Keratinocyte (primary cell): ENCODE data around the gene PNCK. TPM values are rescaled to one million over a fixed set of nuclear protein-coding genes. Genes with fewer than 3 reads are reported as not detected.
"Not testable (repeated sequence)": the region's sequence is repeated elsewhere in the genome, so short reads cannot be mapped to it uniquely, and the experiment has no call there.

ENCODE experiments used
- DNase-seq: peaks from one replicate; pipeline ENCODE4 v3.0.0-alpha.2; 2011; ENCODE audit warnings: low read depth, missing footprints, low spot score
- FAIRE-seq: peaks from 2 replicates; lab custom pipeline; 2011; peaks lifted over from hg19 to GRCh38; lab: Jason Lieb, UNC
- H2AFZ ChIP-seq: 2 replicates; pipeline ENCODE4 v1.6.0; 2012; ENCODE audit warnings: low read length, control low read depth, inconsistent platforms; ENCODE audit not compliant: control insufficient read depth
- H3K27ac ChIP-seq: 2 replicates; pipeline ENCODE4 v1.5.1; 2011; ENCODE audit warnings: low read length; ENCODE audit not compliant: control insufficient read depth, insufficient read depth
- H3K27me3 ChIP-seq: 3 replicates; pipeline ENCODE4 v1.6.0; 2011; ENCODE audit warnings: low read length; ENCODE audit not compliant: control insufficient read depth, insufficient read depth; ENCODE audit errors: extremely low read depth
- H3K36me3 ChIP-seq, 2 experiments: 2 replicates in 1 of 2; 3 replicates in 1 of 2; pipeline ENCODE4 v1.5.1; 2011; ENCODE audit warnings: low read length in 2 of 2, mild to moderate bottlenecking in 1 of 2; ENCODE audit not compliant: control insufficient read depth in 2 of 2, insufficient read depth in 2 of 2; ENCODE audit errors: extremely low read depth in 1 of 2
- H3K4me1 ChIP-seq: 3 replicates; pipeline ENCODE4 v1.5.1; 2011; ENCODE audit warnings: low read length; ENCODE audit not compliant: control insufficient read depth, insufficient read depth; ENCODE audit errors: extremely low read depth
- H3K4me2 ChIP-seq: 3 replicates; pipeline ENCODE4 v1.6.0; 2011; ENCODE audit warnings: low read depth, low read length; ENCODE audit not compliant: control insufficient read depth, insufficient read depth; ENCODE audit errors: extremely low read depth
- H3K4me3 ChIP-seq, 3 experiments: fragments of 200-600 bp in 1 of 3; sonication (generic) in 1 of 3; 2 replicates in 2 of 3; 3 replicates in 1 of 3; pipeline ENCODE4 v1.5.1; 2011 to 2016; ENCODE audit warnings: low read length in 3 of 3, mild to moderate bottlenecking in 3 of 3, control low read depth in 2 of 3, inconsistent platforms in 1 of 3, low read depth in 1 of 3, mixed read lengths in 1 of 3, mixed run types in 1 of 3, moderate library complexity in 1 of 3; ENCODE audit not compliant: control insufficient read depth in 2 of 3, insufficient read depth in 2 of 3; ENCODE audit errors: extremely low read depth in 1 of 3
- H3K79me2 ChIP-seq: 2 replicates; pipeline ENCODE4 v1.6.0; 2012; ENCODE audit warnings: low read length; ENCODE audit not compliant: control insufficient read depth, insufficient read depth
- H3K9ac ChIP-seq: 3 replicates; pipeline ENCODE4 v1.6.0; 2011; ENCODE audit warnings: low read length; ENCODE audit not compliant: control insufficient read depth, insufficient read depth; ENCODE audit errors: extremely low read depth
- H3K9me1 ChIP-seq: 3 replicates; pipeline ENCODE4 v1.6.0; 2011; ENCODE audit warnings: low read length; ENCODE audit not compliant: control insufficient read depth, insufficient read depth; ENCODE audit errors: extremely low read depth
- H3K9me3 ChIP-seq: 2 replicates; pipeline ENCODE4 v1.5.1; 2012; ENCODE audit warnings: low read depth, low read length; ENCODE audit not compliant: control insufficient read depth
- H4K20me1 ChIP-seq: 3 replicates; pipeline ENCODE4 v1.6.0; 2011; ENCODE audit warnings: low read length; ENCODE audit not compliant: control insufficient read depth, insufficient read depth; ENCODE audit errors: extremely low read depth
- EZH2 ChIP-seq: IDR thresholded peaks from one replicate; pipeline ENCODE4 v1.6.1; 2012; ENCODE audit warnings: inconsistent platforms, mild to moderate bottlenecking, low read length, moderate library complexity
- dilution Hi-C: fragments of 300-500 bp; cut with MboI; formaldehyde crosslinking; loops from one replicate; pipeline ENCODE4 v1.7.0; 2020; ENCODE audit warnings: low sequenced_read_pairs; ENCODE audit not compliant: extremely low pct_ligation_motif_present
- polyA plus RNA-seq, 5 experiments: library from polyadenylated mRNA; depleted of rRNA in 3 of 5; stranded (reverse) in 3 of 5; stranded (forward) in 1 of 5; unstranded in 1 of 5; fragments of >200 nt; gene quantifications; 1 replicate in 1 of 5; 2 replicates in 3 of 5; 3 replicates in 1 of 5; pipeline versions ENCODE4 v1.2.1 to v1.2.3, GENCODE V29; 2011 to 2012; ENCODE audit warnings: missing spikeins in 2 of 5, low read depth in 1 of 5, low replicate concordance in 1 of 5
- TF ChIP-seq, protein P1 (sequence below), 3 experiments: IDR thresholded peaks in 1 of 3; conservative IDR thresholded peaks in 1 of 3; optimal IDR thresholded peaks in 1 of 3; 2 replicates in 2 of 3; 3 replicates in 1 of 3; pipeline versions ENCODE3 to v1.5.1; 2011; ENCODE audit warnings: low read length in 3 of 3, mild to moderate bottlenecking in 3 of 3, moderate library complexity in 2 of 3, control low read depth in 1 of 3, inconsistent platforms in 1 of 3; ENCODE audit not compliant: insufficient read depth in 2 of 3; ENCODE audit errors: extremely low read depth in 1 of 3

The PNCK gene
- polyA plus RNA-seq, 1 donor (not counting 4 experiments of a cell fraction or from before 2014, with no cell fraction given), result 0.24 TPM

DNA sequence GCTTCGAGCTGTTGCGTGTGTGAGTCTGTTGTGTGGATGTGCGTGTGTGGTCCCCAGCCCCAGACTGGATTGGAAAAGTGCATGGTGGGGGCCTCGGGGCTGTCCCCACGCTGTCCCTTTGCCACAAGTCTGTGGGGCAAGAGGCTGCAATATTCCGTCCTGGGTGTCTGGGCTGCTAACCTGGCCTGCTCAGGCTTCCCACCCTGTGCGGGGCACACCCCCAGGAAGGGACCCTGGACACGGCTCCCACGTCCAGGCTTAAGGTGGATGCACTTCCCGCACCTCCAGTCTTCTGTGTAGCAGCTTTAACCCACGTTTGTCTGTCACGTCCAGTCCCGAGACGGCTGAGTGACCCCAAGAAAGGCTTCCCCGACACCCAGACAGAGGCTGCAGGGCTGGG is 22.5 kb upstream of the PNCK start:
- FAIRE-seq (no peak), DNase-seq (no peak)
- Histone ChIP-seq H3K27ac (no peak overlapping the region), H3K9ac (no peak overlapping the region), H2AFZ (no peak overlapping the region), H3K4me3 (no peak overlapping the region), H3K79me2 (no peaks in the 10 kb centered on the region), H3K4me1 (no peaks in the 10 kb centered on the region), H3K4me2 (no peak overlapping the region), H3K36me3 (peaks cover 0 to 3% of the 10 kb centered on the region in 2 experiments), H4K20me1 (no peaks in the 10 kb centered on the region), H3K9me1 (no peaks in the 10 kb centered on the region), H3K9me3 (no peaks in the 10 kb centered on the region), H3K27me3 (no peaks in the 10 kb centered on the region)
- TF ChIP-seq, protein P1, sequence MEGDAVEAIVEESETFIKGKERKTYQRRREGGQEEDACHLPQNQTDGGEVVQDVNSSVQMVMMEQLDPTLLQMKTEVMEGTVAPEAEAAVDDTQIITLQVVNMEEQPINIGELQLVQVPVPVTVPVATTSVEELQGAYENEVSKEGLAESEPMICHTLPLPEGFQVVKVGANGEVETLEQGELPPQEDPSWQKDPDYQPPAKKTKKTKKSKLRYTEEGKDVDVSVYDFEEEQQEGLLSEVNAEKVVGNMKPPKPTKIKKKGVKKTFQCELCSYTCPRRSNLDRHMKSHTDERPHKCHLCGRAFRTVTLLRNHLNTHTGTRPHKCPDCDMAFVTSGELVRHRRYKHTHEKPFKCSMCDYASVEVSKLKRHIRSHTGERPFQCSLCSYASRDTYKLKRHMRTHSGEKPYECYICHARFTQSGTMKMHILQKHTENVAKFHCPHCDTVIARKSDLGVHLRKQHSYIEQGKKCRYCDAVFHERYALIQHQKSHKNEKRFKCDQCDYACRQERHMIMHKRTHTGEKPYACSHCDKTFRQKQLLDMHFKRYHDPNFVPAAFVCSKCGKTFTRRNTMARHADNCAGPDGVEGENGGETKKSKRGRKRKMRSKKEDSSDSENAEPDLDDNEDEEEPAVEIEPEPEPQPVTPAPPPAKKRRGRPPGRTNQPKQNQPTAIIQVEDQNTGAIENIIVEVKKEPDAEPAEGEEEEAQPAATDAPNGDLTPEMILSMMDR (optimal IDR thresholded peaks at IDR 0.05 in 1 of 3, IDR thresholded peaks at IDR 0.05 in 1 of 3, conservative IDR thresholded peaks at IDR 0.05 in 1 of 3; ENCODE audit: extremely low read depth in 1 of 3, insufficient read depth in 2 of 3, low read length in 3 of 3), result no peak
- TF ChIP-seq EZH2, result no peak
- dilution Hi-C loops, result no loop called here

DNA sequence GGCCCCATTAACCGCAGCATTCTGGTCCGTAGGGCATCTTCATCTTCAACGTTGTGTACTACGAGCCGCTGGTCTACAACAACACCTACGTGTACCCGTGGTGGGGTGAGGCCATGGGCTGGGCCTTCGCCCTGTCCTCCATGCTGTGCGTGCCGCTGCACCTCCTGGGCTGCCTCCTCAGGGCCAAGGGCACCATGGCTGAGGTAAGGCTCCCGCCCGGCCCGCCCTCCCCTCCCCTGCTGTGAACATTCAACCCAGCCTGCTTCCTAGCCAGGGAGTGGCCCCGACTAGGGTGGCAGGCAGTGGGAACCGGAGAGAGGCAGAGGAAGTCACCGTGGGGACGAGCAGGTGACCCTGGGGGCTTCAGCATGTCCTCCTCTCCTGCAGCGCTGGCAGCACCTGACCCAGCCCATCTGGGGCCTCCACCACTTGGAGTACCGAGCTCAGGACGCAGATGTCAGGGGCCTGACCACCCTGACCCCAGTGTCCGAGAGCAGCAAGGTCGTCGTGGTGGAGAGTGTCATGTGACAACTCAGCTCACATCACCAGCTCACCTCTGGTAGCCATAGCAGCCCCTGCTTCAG is 21.2 kb upstream of the PNCK start:
- no peak overlapping the region for H3K4me2 ChIP-seq
- H3K9ac ChIP-seq, result no peak overlapping the region
- H3K4me1 ChIP-seq, result peaks cover 7% of the 10 kb centered on the region
- H3K27me3 ChIP-seq, result no peaks in the 10 kb centered on the region
- DNase-seq, result no peak
- peaks cover 6% of the 10 kb centered on the region for H3K79me2 ChIP-seq
- no peak for TF ChIP-seq EZH2
- TF ChIP-seq, protein P1 (optimal IDR thresholded peaks at IDR 0.05 in 1 of 3, IDR thresholded peaks at IDR 0.05 in 1 of 3, conservative IDR thresholded peaks at IDR 0.05 in 1 of 3; ENCODE audit: extremely low read depth in 1 of 3, insufficient read depth in 2 of 3, low read length in 3 of 3), result no peak
- no peaks in the 10 kb centered on the region for H3K9me3 ChIP-seq
- no peaks in the 10 kb centered on the region for H4K20me1 ChIP-seq
- dilution Hi-C loops, result no loop called here
- H3K4me3 ChIP-seq, result no peak overlapping the region
- H3K27ac ChIP-seq, result no peak overlapping the region
- no peaks in the 10 kb centered on the region for H3K9me1 ChIP-seq
- no peak overlapping the region for H2AFZ ChIP-seq
- no peaks in the 10 kb centered on the region for H3K36me3 ChIP-seq
- FAIRE-seq, result no peak

DNA sequence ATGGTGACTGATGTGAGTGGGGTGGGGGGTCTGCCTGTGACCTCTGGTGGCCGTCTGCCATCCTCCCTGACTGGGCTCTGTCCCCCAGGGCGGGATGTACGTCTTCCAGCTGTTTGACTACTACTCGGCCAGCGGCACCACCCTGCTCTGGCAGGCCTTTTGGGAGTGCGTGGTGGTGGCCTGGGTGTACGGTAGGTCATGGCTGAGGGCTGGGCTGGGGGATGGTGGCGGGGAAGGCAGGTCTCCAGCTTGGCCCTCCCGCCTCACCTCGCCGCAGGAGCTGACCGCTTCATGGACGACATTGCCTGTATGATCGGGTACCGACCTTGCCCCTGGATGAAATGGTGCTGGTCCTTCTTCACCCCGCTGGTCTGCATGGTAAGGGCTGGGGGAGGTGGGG is 20.6 kb upstream of the PNCK start:
- H3K4me1 ChIP-seq, H2AFZ ChIP-seq, FAIRE-seq, H4K20me1 ChIP-seq, H3K9ac ChIP-seq, H3K9me3 ChIP-seq, DNase-seq, H3K27ac ChIP-seq, H3K27me3 ChIP-seq, dilution Hi-C loops, H3K36me3 ChIP-seq, H3K4me3 ChIP-seq, H3K4me2 ChIP-seq, H3K9me1 ChIP-seq: not testable (repeated sequence)
- peaks cover 11% of the 10 kb centered on the region for H3K79me2 ChIP-seq
